Stomach smooth muscle (tissue), 2 donors: Measurements from ENCODE around the gene PDXK.

Experiments
- H3K27ac ChIP-seq: one replicate; pipeline ENCODE4 v1.7.0; 2013; ENCODE audit warnings: mild to moderate bottlenecking, low read length, inconsistent platforms
- H3K27me3 ChIP-seq, 2 donors: one replicate each; pipeline ENCODE4 v1.7.0; 2013; ENCODE audit warnings: low read length in 2 of 2; ENCODE audit not compliant: insufficient read depth in 2 of 2, control insufficient read depth in 1 of 2
- H3K36me3 ChIP-seq, 2 donors: one replicate each; pipeline ENCODE4 v1.7.0; 2013; ENCODE audit warnings: low read length in 2 of 2; ENCODE audit not compliant: control insufficient read depth in 2 of 2, insufficient read depth in 2 of 2
- H3K4me1 ChIP-seq: one replicate; pipeline ENCODE4 v1.7.0; 2013; ENCODE audit warnings: low read length; ENCODE audit not compliant: control insufficient read depth, insufficient read depth
- H3K4me3 ChIP-seq, 2 donors: one replicate each; pipeline ENCODE4 v1.7.0; 2013; ENCODE audit warnings: low read length in 2 of 2
- H3K9ac ChIP-seq, 2 donors: one replicate each; pipeline ENCODE4 v1.7.0; 2013; ENCODE audit warnings: low read length in 2 of 2, mild to moderate bottlenecking in 1 of 2
- H3K9me3 ChIP-seq, 2 donors: one replicate each; pipeline ENCODE4 v1.7.0; 2013; ENCODE audit warnings: low read length in 2 of 2; ENCODE audit not compliant: control insufficient read depth in 2 of 2
- donor health status: healthy.
- donor health status: Pancreatic carcinoma.

Gene PDXK

DNA sequence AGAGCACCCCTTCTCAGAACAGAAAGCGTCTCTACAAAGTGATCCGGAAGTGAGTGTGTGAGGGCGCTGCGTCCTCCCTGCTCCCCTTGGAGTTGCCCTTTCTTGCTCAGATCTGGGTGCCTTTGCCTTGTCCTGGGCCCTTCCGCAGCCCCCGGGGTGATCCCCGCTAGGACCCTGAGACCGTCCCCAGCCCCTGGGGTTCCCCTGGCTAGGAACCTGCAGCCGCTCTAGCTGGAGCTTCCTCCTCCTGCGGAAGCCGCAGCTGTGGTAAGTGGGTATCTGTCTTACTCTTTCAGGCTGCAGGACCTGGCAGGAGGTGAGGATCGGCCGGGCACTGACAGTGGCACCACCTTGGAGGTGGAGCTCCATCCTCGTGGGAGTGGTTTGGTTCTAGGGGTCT is 81.6 kb downstream of the PDXK start:
- H3K27me3 ChIP-seq, result no peaks in the 10 kb centered on the region
- H3K4me1 ChIP-seq, result no peaks in the 10 kb centered on the region
- no peak overlapping the region for H3K27ac ChIP-seq
- H3K9me3 ChIP-seq, result no peaks in the 10 kb centered on the region
- no peak overlapping the region for H3K4me3 ChIP-seq
- H3K36me3 ChIP-seq, result peaks cover 46 to 62% of the 10 kb centered on the region in 2 donors
- H3K9ac ChIP-seq, result no peak overlapping the region

DNA sequence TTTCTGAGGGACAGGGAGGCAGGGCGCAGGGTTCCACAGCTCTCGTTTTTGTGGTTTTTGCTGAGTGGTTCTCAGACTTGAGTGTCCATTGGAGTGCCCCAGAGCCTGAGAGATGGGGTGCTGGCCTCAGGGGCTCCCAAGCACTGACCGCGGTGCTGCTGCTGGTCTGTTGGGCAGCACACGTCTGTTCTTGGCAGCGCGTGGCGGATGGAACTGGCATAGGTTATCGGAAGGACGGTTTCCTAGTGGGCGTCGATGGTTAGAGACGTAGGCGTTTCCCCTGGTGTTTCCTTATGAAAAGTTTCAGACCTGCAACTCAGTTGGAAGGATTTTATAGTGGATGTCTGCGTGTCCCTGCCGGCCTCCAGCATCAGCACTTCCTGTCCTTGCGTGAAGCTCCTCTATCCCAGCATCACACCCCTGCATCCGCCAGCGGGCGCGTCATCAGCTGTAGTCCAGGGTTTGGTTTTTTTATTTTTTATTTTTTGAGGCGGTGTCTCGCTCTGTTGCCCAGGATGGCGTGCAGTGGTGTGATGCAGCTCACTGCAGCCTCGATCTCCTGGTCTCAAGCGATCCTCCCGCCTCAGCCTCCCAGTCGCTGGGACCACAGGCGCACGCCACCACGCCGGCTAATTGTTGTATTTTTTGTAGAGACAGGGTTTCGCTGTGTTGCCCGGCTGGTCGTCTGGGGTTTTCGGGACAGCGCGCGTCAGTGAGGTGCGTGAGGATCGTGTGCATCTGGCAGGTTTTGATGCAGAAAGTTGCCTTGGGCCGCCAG is 82.3 kb downstream of the PDXK start:
- H3K9ac ChIP-seq, result no peak overlapping the region
- H3K27me3 ChIP-seq, result no peaks in the 10 kb centered on the region
- H3K4me3 ChIP-seq, result no peak overlapping the region
- H3K9me3 ChIP-seq, result no peaks in the 10 kb centered on the region
- no peaks in the 10 kb centered on the region for H3K4me1 ChIP-seq
- H3K36me3 ChIP-seq, result peaks cover 40 to 61% of the 10 kb centered on the region in 2 donors
- no peak overlapping the region for H3K27ac ChIP-seq

GRCh38 chr21:43802713-43803313 is 83.9 kb downstream of the PDXK start:
- Histone ChIP-seq H3K27me3 (no peaks in the 10 kb centered on the region), H3K4me1 (no peaks in the 10 kb centered on the region), H3K27ac (no peak overlapping the region), H3K9me3 (no peaks in the 10 kb centered on the region), H3K36me3 (peaks cover 25 to 47% of the 10 kb centered on the region in 2 donors), H3K9ac (no peak overlapping the region), H3K4me3 (no peak overlapping the region)

DNA sequence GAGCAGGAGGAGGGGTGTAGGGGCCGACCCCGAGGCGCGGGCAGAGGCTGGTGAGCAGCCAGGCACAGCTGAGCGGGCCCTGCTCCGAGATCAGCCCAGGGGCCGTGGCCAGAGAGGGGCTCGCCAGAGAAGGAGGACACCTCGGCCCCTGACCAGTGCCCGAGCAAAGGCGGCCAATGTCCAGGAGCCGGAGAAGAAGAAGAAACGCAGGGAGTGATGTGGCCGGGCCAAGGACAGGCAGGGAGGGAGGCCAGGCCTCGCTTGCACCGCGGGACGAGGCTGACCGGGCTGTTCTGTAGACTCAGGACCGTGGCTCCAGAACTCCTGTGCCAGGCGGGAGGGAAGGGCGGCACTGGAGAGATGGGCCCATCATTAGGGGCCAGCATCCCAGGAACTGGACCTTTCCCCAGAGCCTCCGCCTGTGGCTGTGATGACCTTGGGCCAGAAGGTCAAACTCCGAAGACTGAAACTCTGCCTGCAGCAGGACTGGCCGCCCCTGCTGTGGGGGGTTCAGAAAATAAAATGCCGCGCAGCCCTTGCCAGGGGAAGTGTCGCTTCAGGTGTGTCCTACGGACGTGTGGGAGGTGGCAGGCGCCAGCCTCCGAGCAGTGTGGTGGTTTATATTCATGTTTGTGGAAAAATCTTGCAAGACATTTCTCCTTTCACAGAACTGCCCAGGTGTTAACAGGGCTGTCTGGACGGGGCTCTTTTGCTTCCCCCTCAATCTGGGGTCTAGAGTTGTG is 84.8 kb downstream of the PDXK start:
- peaks cover 16 to 39% of the 10 kb centered on the region in 2 donors for H3K36me3 ChIP-seq
- no peak overlapping the region for H3K4me3 ChIP-seq
- H3K27ac ChIP-seq, result no peak overlapping the region
- no peaks in the 10 kb centered on the region for H3K27me3 ChIP-seq
- no peaks in the 10 kb centered on the region for H3K9me3 ChIP-seq
- H3K4me1 ChIP-seq, result no peaks in the 10 kb centered on the region
- H3K9ac ChIP-seq, result no peak overlapping the region

- Histone ChIP-seq H3K9ac (no peak overlapping the region), H3K4me1 (peaks cover under 1% of the 10 kb centered on the region), H3K9me3 (no peaks in the 10 kb centered on the region), H3K27ac (no peak overlapping the region), H3K36me3 (peaks cover 15 to 28% of the 10 kb centered on the region in 2 donors), H3K27me3 (no peaks in the 10 kb centered on the region), H3K4me3 (no peak overlapping the region)
These were observed 86.4 kb downstream of the PDXK start for GRCh38 chr21:43805275-43805800.

DNA sequence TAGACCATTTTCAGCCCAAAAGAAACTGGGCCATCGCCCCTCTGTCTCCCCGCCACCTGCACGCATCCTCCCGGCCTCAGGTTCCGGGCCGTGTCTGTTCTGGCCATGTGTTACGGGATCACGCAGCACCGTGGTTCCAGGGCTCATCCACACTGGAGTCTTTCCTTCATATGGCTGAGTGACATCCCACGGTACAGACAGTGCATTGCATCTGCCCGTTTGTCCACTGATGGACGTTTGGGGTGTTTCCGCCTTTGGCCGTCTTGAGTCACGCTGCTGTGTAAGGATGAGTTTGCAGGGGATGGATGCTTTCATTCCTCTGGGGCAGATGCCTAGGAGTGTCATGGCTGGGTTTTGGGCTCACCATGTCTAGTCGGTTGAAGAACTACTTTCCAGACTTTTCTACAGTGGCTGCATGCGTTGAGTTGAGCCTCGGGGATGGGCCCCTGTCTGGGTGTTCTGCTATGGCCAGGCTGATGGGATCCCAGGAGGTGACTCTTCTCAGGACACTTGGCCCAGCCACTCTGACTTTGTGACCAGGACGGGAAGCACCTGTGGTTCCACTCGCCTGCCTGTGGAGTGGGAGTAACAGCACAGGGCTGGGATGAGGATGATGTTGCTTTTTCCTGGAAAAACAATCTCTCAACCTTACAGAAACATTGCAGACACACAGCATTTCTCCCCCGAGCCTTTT is 87.2 kb downstream of the PDXK start:
- H3K9ac ChIP-seq, result no peak overlapping the region
- H3K36me3 ChIP-seq, result peaks cover 8 to 25% of the 10 kb centered on the region in 2 donors
- H3K9me3 ChIP-seq, result no peaks in the 10 kb centered on the region
- H3K4me1 ChIP-seq, result peaks cover 8% of the 10 kb centered on the region
- H3K27me3 ChIP-seq, result no peaks in the 10 kb centered on the region
- H3K4me3 ChIP-seq, result no peak overlapping the region
- no peak overlapping the region for H3K27ac ChIP-seq

GRCh38 chr21:43808367-43808766 is 89.4 kb downstream of the PDXK start:
- H3K27me3 ChIP-seq, result no peaks in the 10 kb centered on the region
- H3K4me1 ChIP-seq, result peaks cover 11% of the 10 kb centered on the region
- no peak overlapping the region for H3K27ac ChIP-seq
- no peak overlapping the region for H3K4me3 ChIP-seq
- H3K36me3 ChIP-seq, result peaks cover 0 to 8% of the 10 kb centered on the region in 2 donors
- no peaks in the 10 kb centered on the region for H3K9me3 ChIP-seq
- no peak overlapping the region for H3K9ac ChIP-seq

GRCh38 chr21:43808832-43809251 is 89.9 kb downstream of the PDXK start:
- no peaks in the 10 kb centered on the region for H3K9me3 ChIP-seq
- no peaks in the 10 kb centered on the region for H3K27me3 ChIP-seq
- peaks cover 11% of the 10 kb centered on the region for H3K4me1 ChIP-seq
- H3K27ac ChIP-seq, result no peak overlapping the region
- no peak overlapping the region for H3K9ac ChIP-seq
- H3K36me3 ChIP-seq, result peaks cover 0 to 8% of the 10 kb centered on the region in 2 donors
- H3K4me3 ChIP-seq, result no peak overlapping the region

DNA sequence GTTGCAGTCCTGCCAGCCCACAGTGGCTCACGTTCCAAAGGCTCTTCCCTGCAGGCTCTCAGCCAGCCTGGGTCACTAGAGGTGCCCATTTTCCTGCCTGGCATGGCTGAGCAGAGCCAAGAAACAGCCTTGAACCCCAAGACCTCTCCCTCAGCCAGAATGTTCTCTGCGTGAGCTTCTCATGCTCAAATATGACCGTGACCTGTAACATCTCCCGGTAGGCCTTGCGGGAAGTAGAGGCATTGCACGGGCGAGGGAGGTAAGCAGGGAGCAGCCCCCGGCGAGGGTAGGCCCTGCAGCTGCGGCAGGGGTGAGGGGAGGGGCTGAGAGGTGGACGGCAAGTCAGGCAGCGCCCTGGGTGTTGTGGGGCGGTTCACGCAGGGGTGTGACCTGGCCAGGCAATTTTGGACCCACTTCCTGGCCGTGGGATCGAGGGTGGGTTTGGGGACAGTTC is 90.4 kb downstream of the PDXK start:
- Histone ChIP-seq H3K27ac (no peak overlapping the region), H3K4me1 (peaks cover 11% of the 10 kb centered on the region), H3K36me3 (peaks cover 0 to 6% of the 10 kb centered on the region in 2 donors), H3K9ac (no peak overlapping the region), H3K9me3 (no peaks in the 10 kb centered on the region), H3K27me3 (no peaks in the 10 kb centered on the region), H3K4me3 (no peak overlapping the region)

- Histone ChIP-seq H3K9me3 (no peaks in the 10 kb centered on the region), H3K4me1 (peaks cover 11% of the 10 kb centered on the region), H3K36me3 (peaks cover 0 to 6% of the 10 kb centered on the region in 2 donors), H3K27me3 (no peaks in the 10 kb centered on the region), H3K9ac (no peak overlapping the region), H3K27ac (no peak overlapping the region), H3K4me3 (no peak overlapping the region)
These were observed 91.0 kb downstream of the PDXK start for GRCh38 chr21:43809853-43810504.
